Endothelial cell of umbilical vein (primary cell): ENCODE results near the gene PRR3. TPM values are rescaled to one million over a fixed set of nuclear protein-coding genes. Genes with fewer than 3 reads are reported as not detected.
A peak's percentile ranks its signal among the peaks of the same experiment; 100 is the strongest.
"Not testable (repeated sequence)": the region's sequence is repeated elsewhere in the genome, so short reads cannot be mapped to it uniquely, and the experiment has no call there.

Experiments
- BruUV-seq: library from RNA; stranded (reverse); fragments of 400-500 nt; replicated peaks from 2 replicates; lab custom pipeline; 2021; lab: Mats Ljungman, UMichigan
- CTCF ChIA-PET: fragments of 300-600, 350-600 bp; sonication (Branson Sonifier 250); formaldehyde crosslinking; loops from one replicate; lab custom pipeline; 2021; ENCODE audit warnings: antibody characterized with exemption, inconsistent platforms; lab: Charles Lee
- POLR2A ChIA-PET: fragments of 300-600, 350-600 bp; sonication (Branson Sonifier 250); formaldehyde crosslinking; loops from one replicate; lab custom pipeline; 2021; ENCODE audit warnings: antibody characterized with exemption, inconsistent platforms; lab: Charles Lee
- DNase-seq: peaks from one replicate; pipeline ENCODE4 v3.0.0-alpha.2; 2011; ENCODE audit warnings: low read depth, low spot score
- FAIRE-seq: peaks from 2 replicates; lab custom pipeline; 2011; peaks lifted over from hg19 to GRCh38; lab: Jason Lieb, UNC
- H2AFZ ChIP-seq: 2 replicates; pipeline ENCODE4 v1.6.0; 2012; ENCODE audit warnings: low read depth, low read length, control low read depth, inconsistent platforms
- H3K27ac ChIP-seq: 2 replicates; pipeline ENCODE4 v1.5.1; 2011; ENCODE audit warnings: low read depth, mild to moderate bottlenecking, control low read depth, low read length, moderate library complexity; ENCODE audit not compliant: insufficient read depth
- H3K27me3 ChIP-seq, 2 experiments: 2 replicates each; pipeline versions ENCODE4 v1.6.0 to v1.6.1; 2011; ENCODE audit warnings: low read length in 2 of 2, mixed read lengths in 1 of 2; ENCODE audit not compliant: control insufficient read depth in 2 of 2, insufficient read depth in 2 of 2
- H3K36me3 ChIP-seq, 2 experiments: 2 replicates in 1 of 2; 3 replicates in 1 of 2; pipeline ENCODE4 v1.5.1; 2011; ENCODE audit warnings: low read length in 2 of 2, mild to moderate bottlenecking in 1 of 2, moderate library complexity in 1 of 2; ENCODE audit not compliant: control insufficient read depth in 2 of 2, insufficient read depth in 2 of 2; ENCODE audit errors: extremely low read depth in 1 of 2
- H3K4me1 ChIP-seq: 3 replicates; pipeline ENCODE4 v1.5.1; 2011; ENCODE audit warnings: mild to moderate bottlenecking, low read length; ENCODE audit not compliant: control insufficient read depth, insufficient read depth; ENCODE audit errors: extremely low read depth
- H3K4me2 ChIP-seq: 2 replicates; pipeline ENCODE4 v1.6.1; 2011; ENCODE audit warnings: low read length, control low read depth, mixed read lengths; ENCODE audit not compliant: insufficient read depth
- H3K4me3 ChIP-seq, 3 experiments: fragments of 200-600 bp in 1 of 3; sonication (generic), shearing (Covaris generic) in 1 of 3; replicated peaks in 1 of 3; 2 replicates each; pipeline ENCODE4 v1.5.1; 2011 to 2016; ENCODE audit warnings: control low read depth in 3 of 3, low read length in 3 of 3, mild to moderate bottlenecking in 2 of 3, inconsistent platforms in 1 of 3, low read depth in 1 of 3, moderate library complexity in 1 of 3; ENCODE audit not compliant: insufficient read depth in 1 of 3
- H3K79me2 ChIP-seq: 2 replicates; pipeline ENCODE4 v1.6.0; 2012; ENCODE audit warnings: low read length, inconsistent platforms; ENCODE audit not compliant: control insufficient read depth, insufficient read depth
- H3K9ac ChIP-seq: replicated peaks from 2 replicates; pipeline ENCODE3; 2011; ENCODE audit warnings: low read length, control low read depth; ENCODE audit not compliant: insufficient read depth; ENCODE audit errors: extremely low read depth
- H3K9me1 ChIP-seq: replicated peaks from 3 replicates; pipeline ENCODE4 v1.6.0; 2011; ENCODE audit warnings: mild to moderate bottlenecking, low read length; ENCODE audit not compliant: control insufficient read depth, insufficient read depth; ENCODE audit errors: extremely low read depth
- H3K9me3 ChIP-seq: replicated peaks from 2 replicates; pipeline ENCODE4 v1.5.1; 2012; ENCODE audit warnings: low read length, inconsistent platforms; ENCODE audit not compliant: control insufficient read depth, insufficient read depth
- H4K20me1 ChIP-seq: replicated peaks from 2 replicates; pipeline ENCODE3; 2011; ENCODE audit warnings: mild to moderate bottlenecking, low read length; ENCODE audit not compliant: control insufficient read depth, insufficient read depth; ENCODE audit errors: extremely low read depth
- EZH2 ChIP-seq: IDR thresholded peaks from 2 replicates; pipeline ENCODE4 v1.6.1; 2012; ENCODE audit warnings: borderline replicate concordance, low read depth, mild to moderate bottlenecking, moderate library complexity, low read length, inconsistent platforms; ENCODE audit not compliant: severe bottlenecking
- FOS ChIP-seq: IDR thresholded peaks from 2 replicates; pipeline ENCODE4 v1.6.1; 2011; ENCODE audit warnings: mild to moderate bottlenecking, low read length, moderate library complexity, borderline replicate concordance; ENCODE audit not compliant: insufficient read depth
- GATA2 ChIP-seq: IDR thresholded peaks from 2 replicates; pipeline ENCODE4 v1.7.0; 2011; ENCODE audit warnings: low read depth, mild to moderate bottlenecking, moderate library complexity, mixed read lengths, low read length; ENCODE audit not compliant: insufficient read length, insufficient read depth
- JUN ChIP-seq: IDR thresholded peaks from 2 replicates; pipeline ENCODE4 v1.6.1; 2011; ENCODE audit warnings: borderline replicate concordance, low read depth; ENCODE audit not compliant: insufficient read length, insufficient read depth
- MYC ChIP-seq: IDR thresholded peaks from one replicate; pipeline ENCODE4 v1.6.1; 2011; ENCODE audit warnings: mild to moderate bottlenecking, low read depth, low read length
- POLR2A ChIP-seq: IDR thresholded peaks from 2 replicates; pipeline ENCODE4 v1.6.1; 2012; ENCODE audit warnings: low read depth, mild to moderate bottlenecking, control low read depth, low read length
- POLR2AphosphoS5 ChIP-seq: IDR thresholded peaks from 2 replicates; pipeline ENCODE4 v1.6.1; 2012; ENCODE audit warnings: low read depth, mild to moderate bottlenecking, control low read depth, low read length, moderate library complexity; ENCODE audit not compliant: insufficient read depth
- dilution Hi-C: fragments of 300-500 bp; cut with MboI; formaldehyde crosslinking; loops from one replicate; pipeline ENCODE4 v1.15.0; 2019; ENCODE audit warnings: low sequenced_read_pairs; ENCODE audit not compliant: extremely low pct_ligation_motif_present
- intact Hi-C: fragments of 100-400 bp; cut with micrococcal nuclease; formaldehyde crosslinking; loops from one replicate; pipeline ENCODE4 v1.10.0; 2022
- polyA plus RNA-seq, 4 experiments: library from polyadenylated mRNA; depleted of rRNA in 3 of 4; stranded (reverse) in 3 of 4; unstranded in 1 of 4; fragments of >200 nt; gene quantifications; 2 replicates each; pipeline versions ENCODE4 v1.2.1 to v1.2.3, GENCODE V29; 2011 to 2012; ENCODE audit warnings: missing spikeins in 1 of 4
- total RNA-seq: library from RNA; stranded (reverse); gene quantifications from 2 replicates; pipeline ENCODE4 v1.2.3, GENCODE V29; 2021
- TF ChIP-seq, protein P1 (sequence below), 2 donors: IDR thresholded peaks; 1 replicate in 1 of 2; 2 replicates in 1 of 2; pipeline ENCODE4 v1.5.1; 2011; ENCODE audit warnings: low read length in 2 of 2, mild to moderate bottlenecking in 2 of 2, moderate library complexity in 2 of 2, control low read depth in 1 of 2, inconsistent platforms in 1 of 2, low read depth in 1 of 2; ENCODE audit not compliant: insufficient read depth in 1 of 2; ENCODE audit errors: extremely low read depth in 1 of 2
- TF ChIP-seq, protein P2 (sequence below): IDR thresholded peaks from 2 replicates; pipeline ENCODE4 v1.6.1; 2011; ENCODE audit not compliant: insufficient read depth, insufficient read length

PRR3 gene
- total and polyA plus RNA-seq, 2 donors (not counting 3 experiments of a cell fraction or from before 2014, with no cell fraction given) = 10.6 to 22.3 TPM

DNA sequence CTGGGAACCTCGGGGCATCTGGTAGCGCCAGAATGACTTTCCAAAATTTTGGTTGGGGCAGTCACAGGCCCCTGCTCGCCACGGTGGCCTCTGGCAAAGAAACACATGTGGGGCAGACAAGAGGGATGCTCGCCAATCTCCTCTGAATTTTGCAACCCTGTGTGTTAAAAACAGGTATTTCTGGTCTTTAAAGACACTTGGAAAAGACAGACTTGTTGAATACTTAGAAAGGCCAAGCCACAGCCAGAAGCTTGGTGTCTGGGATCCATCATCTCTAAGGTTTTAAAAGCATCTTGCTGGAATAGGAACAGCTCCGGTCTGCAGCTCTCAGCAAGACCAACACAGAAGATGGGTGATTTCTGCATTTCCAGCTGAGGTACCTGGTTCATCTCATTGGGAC is 36.6 kb upstream of the PRR3 start:
- Histone ChIP-seq H2AFZ (no peak overlapping the region), H4K20me1 (no peaks in the 10 kb centered on the region), H3K9ac (no peak overlapping the region), H3K4me1 (peaks cover 6% of the 10 kb centered on the region), H3K4me3 (no peak overlapping the region), H3K79me2 (no peaks in the 10 kb centered on the region), H3K4me2 (no peak overlapping the region), H3K27me3 (no peaks in the 10 kb centered on the region), H3K9me1 (no peaks in the 10 kb centered on the region), H3K36me3 (no peaks in the 10 kb centered on the region), H3K27ac (no peak overlapping the region), H3K9me3 (no peaks in the 10 kb centered on the region)
- ChIA-PET POLR2A (no interaction called here), CTCF (interaction anchor here (1.3 to 2.3 kb wide), 3 partner anchors 12 to 24 kb away, joined by 5 to 13 read pairs (median 6); no protein-coding TSS in a partner anchor)
- TF ChIP-seq POLR2AphosphoS5 (no peak), MYC (no peak), POLR2A (no peak), GATA2 (no peak), JUN (no peak), EZH2 (no peak), FOS (no peak)
- TF ChIP-seq, protein P1, sequence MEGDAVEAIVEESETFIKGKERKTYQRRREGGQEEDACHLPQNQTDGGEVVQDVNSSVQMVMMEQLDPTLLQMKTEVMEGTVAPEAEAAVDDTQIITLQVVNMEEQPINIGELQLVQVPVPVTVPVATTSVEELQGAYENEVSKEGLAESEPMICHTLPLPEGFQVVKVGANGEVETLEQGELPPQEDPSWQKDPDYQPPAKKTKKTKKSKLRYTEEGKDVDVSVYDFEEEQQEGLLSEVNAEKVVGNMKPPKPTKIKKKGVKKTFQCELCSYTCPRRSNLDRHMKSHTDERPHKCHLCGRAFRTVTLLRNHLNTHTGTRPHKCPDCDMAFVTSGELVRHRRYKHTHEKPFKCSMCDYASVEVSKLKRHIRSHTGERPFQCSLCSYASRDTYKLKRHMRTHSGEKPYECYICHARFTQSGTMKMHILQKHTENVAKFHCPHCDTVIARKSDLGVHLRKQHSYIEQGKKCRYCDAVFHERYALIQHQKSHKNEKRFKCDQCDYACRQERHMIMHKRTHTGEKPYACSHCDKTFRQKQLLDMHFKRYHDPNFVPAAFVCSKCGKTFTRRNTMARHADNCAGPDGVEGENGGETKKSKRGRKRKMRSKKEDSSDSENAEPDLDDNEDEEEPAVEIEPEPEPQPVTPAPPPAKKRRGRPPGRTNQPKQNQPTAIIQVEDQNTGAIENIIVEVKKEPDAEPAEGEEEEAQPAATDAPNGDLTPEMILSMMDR (IDR thresholded peaks at IDR 0.05; ENCODE audit: extremely low read depth in 1 of 2, insufficient read depth in 1 of 2, low read depth in 1 of 2, low read length in 2 of 2) = no peak
- TF ChIP-seq, protein P2, sequence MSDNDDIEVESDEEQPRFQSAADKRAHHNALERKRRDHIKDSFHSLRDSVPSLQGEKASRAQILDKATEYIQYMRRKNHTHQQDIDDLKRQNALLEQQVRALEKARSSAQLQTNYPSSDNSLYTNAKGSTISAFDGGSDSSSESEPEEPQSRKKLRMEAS = no peak
- dilution Hi-C loops (no loop called here), intact Hi-C loops (no loop called here)
- no TSS peak for BruUV-seq
- no peak for FAIRE-seq
- DNase-seq = no peak

DNA sequence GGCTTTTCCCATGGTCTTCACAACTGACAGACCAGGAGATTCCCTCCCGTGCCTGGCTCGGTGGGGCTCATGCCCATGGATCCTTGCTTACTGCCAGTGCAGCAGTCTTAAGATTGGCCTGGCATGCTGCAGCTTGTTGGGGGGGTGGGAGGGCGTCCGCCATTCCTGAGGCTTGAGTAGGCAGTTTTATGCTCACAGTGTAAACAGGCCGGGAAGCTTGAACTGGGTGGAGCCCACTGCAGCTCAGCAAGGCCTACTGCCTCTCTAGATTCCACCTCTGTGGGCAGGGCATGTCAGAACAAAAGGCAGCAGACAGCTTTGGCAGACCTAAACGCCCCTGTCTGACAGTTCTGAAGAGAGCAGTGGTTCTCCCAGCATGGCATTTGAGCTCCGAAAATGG is 36.0 kb upstream of the PRR3 start:
- H3K9me1 ChIP-seq, H4K20me1 ChIP-seq, H3K4me2 ChIP-seq, H3K9me3 ChIP-seq, dilution Hi-C loops, POLR2A ChIA-PET, H3K79me2 ChIP-seq, H3K36me3 ChIP-seq, intact Hi-C loops, H3K4me1 ChIP-seq, H3K9ac ChIP-seq, H3K4me3 ChIP-seq, FAIRE-seq, H3K27ac ChIP-seq, BruUV-seq, H3K27me3 ChIP-seq: not testable (repeated sequence)
- DNase-seq = peak; percentile 37
- peak overlapping the region; percentile 41 for H2AFZ ChIP-seq
- CTCF ChIA-PET = interaction anchor here (0.8 to 2.3 kb wide), 5 partner anchors 10 to 24 kb away, joined by 4 to 13 read pairs (median 6); no protein-coding TSS in a partner anchor

DNA sequence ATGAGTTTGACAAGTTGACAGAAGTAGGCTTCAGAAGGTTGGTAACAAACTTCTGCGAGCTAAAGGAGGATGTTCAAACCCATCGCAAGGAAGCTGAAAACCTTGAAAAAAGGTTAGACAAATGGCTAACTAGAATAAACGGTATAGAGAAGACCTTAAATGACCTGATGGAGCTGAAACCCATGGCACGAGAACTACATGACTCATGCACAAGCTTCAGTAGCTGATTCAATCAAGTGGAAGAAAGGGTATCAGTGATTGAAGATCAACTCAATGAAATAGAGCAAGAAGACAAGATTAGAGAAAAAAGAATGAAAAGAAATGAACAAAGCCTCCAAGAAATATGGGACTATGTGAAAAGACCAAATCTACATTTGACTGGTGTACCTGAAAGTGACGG is 35.1 kb upstream of the PRR3 start:
- BruUV-seq, POLR2A ChIA-PET, intact Hi-C loops, H3K79me2 ChIP-seq, H3K9me3 ChIP-seq, FAIRE-seq, H3K4me1 ChIP-seq, H3K4me2 ChIP-seq, H3K36me3 ChIP-seq, DNase-seq, H4K20me1 ChIP-seq, H3K27ac ChIP-seq, H2AFZ ChIP-seq, H3K9ac ChIP-seq, H3K4me3 ChIP-seq, H3K9me1 ChIP-seq, dilution Hi-C loops, H3K27me3 ChIP-seq: not testable (repeated sequence)
- CTCF ChIA-PET = interaction anchor here (1.3 to 2.3 kb wide), 4 partner anchors 11 to 25 kb away, joined by 5 to 13 read pairs (median 6); no protein-coding TSS in a partner anchor
